Measurements from ENCODE around the gene CADM1. TPM values are rescaled to one million over a fixed set of nuclear protein-coding genes. Genes with fewer than 3 reads are reported as not detected.

Gene CADM1
- total RNA-seq, 2 experiments from 2014 or later: 0.52 to 0.80 TPM

DNA sequence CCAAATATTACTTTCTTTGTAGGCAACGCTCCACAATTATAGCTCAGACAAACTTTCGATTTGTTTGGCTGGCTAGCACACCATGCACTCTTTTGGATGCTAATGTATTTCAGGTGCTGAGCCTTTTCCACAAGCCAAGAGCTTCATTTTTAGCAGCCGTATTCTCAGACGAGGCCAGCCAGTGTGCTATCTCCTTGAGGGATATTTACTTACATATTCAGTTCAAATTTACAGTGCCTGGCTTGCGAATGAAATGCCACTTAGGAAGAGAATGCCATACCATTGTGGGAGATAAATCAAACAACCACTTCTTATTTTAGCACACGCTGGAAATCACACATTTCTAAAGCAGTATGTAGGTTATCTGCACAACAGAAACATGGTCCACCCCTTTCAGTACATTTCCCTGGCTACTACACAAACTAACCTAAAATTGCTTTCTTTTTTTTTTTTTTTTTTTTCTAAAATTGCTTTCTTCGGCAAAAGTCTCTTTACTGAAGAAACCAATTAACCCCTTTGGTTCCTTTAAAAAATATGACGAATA, 236.9 kb downstream of the CADM1 start:
- CTCF ChIA-PET: no interaction called here

DNA sequence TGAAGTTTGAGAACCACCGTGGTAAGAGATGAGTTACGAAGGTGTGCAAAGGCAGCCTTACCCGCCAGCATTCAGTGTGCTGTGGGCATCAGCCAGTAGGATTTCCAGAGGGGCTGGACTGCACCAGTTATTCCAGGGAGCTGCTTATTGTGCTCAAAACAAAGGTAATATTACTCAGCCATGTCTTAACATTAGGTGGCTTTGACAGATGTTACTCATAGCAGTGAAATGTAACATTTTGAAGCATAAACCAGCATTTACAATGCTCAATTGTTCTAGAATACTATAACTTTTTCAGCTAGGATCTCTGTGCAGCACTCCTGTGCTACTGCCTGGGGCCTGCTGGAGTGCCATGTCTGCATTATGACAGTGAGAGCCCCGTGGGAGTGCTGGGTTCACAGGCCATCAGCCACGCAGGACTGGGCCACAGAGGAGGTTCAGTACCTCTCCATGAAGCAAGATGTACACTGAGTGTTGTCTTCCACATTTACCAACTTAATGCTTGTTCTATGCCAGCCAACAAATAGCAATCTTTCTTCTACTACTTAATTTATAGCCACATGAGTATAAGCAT, 238.1 kb downstream of the CADM1 start:
- POLR2A ChIA-PET: no interaction called here
- CTCF ChIA-PET: no interaction called here

More for the DNA sequence above, 236.9 kb downstream of the CADM1 start:
- POLR2A ChIA-PET: no interaction called here

DNA sequence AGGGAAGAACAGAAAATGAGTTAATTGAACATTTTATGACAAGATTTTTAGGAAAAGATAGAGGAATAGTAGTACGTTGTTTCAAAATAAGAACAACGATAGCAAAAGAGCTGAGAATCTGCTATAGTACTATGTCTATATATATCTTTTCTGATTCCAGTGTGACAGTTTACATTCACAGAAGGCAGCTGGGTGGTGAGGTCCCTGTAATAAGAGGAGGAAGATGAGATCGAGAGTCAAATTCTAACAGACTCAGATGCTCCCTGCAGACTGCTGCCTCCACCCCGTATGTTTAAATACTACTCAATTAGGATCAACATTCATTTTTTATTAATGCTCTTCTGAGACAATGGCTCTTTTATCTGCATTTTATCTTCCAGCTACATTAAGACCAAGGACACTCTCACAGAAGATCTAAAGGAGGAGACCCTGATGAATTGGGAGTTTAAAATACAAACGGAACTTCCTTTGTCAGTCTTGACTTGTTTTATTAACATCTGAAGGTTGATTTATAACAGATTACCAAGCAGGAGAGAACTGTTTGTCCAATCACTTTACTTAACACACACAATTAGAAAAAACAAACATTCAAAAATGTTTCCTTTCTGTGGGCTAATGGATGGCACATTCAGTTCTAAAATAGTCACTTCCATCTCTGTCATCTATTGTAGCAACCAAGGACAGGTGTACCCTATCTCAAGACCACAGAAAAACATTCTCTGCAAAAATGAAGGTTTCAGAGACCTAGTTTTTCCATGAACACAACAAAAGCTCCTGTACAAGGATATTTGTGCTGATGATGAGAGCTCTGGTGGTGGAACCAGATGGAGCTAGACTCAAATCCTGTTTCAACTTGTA, 240.2 kb downstream of the CADM1 start:
- POLR2A ChIA-PET: no interaction called here

DNA sequence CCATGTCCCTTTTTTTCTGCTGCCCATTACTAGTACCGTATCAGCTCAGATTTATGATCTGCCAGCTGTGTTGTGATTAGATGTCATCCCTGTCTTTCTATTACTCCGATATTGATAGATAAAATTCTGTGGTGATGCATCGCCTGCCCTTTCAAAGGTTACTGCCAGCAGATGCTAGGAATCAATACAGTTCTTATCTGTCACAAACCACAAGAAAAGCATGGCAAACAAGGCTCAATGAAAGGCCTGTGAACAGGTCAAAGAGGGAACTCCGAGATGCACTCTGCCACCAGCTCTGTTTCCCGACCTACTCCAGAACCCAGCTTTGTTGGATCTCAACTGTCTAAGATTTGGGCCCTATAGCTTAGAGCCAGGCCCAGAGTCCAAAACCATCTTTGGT, 246.0 kb downstream of the CADM1 start:
- ChIA-PET POLR2A (no interaction called here), CTCF (no interaction called here)

More for the DNA sequence above, 240.2 kb downstream of the CADM1 start:
- CTCF ChIA-PET: no interaction called here

DNA sequence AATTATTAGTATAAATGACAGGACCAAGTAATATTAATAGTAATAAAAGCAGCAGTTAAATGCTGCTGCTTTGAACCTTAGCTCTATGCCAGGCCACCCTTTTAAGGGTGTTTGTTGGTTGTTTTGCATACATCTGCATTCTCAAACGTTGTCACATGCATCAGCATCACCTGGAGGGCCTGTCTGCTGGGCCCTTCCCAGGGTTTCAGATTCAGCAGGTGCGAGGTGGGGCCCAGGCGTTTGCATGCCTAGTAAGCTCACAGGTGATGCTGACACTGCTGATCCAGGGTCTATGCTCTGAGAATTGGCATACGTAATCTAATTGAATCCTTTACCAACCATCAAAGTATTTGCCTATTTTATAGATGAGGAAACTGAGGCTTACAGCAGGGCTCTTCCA, 246.5 kb downstream of the CADM1 start:
- POLR2A ChIA-PET: no interaction called here

GRCh38 chr11:115257270-115257669, 246.9 kb downstream of the CADM1 start:
- POLR2A ChIA-PET: no interaction called here
- CTCF ChIA-PET: no interaction called here

More for the DNA sequence above, 246.5 kb downstream of the CADM1 start:
- CTCF ChIA-PET: no interaction called here

GRCh38 chr11:115256397-115257197, 247.6 kb downstream of the CADM1 start:
- CTCF ChIA-PET: no interaction called here
- POLR2A ChIA-PET: no interaction called here

DNA sequence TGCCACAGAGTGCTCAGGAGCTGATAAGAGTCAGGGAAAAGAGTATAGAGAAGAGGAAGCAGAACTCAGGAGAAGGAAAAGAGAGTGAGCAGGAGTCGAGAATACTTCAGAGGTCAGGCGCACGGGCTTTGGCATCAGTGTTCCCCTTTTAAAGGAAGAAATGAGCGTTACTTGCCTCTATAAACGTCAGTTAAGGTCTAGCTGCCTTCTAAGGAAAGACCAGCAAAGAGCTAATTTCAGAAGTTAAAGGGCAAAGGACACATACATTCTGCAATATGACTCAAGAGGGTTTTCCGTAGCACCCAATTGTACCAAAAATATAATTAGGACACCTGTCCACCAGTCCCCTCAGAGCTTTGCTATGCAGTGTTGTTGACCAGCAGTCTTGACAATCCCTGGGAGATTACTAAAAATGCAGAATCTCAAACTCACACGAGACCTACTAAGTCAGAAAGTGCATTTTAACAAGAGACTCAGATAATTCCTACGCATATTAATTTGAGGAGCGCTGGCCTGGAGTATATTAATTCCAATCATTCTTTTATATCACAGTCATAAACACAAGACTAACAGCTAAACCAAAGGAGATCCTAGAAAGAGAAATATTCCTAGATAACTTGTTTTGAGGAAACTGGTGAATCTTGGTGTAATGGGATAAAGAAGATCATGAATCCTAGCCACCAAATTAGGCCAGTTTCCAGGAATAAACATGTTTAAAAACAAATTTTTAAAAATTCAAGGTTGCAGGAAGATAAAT, 249.0 kb downstream of the CADM1 start:
- ChIA-PET POLR2A (no interaction called here), CTCF (no interaction called here)

DNA sequence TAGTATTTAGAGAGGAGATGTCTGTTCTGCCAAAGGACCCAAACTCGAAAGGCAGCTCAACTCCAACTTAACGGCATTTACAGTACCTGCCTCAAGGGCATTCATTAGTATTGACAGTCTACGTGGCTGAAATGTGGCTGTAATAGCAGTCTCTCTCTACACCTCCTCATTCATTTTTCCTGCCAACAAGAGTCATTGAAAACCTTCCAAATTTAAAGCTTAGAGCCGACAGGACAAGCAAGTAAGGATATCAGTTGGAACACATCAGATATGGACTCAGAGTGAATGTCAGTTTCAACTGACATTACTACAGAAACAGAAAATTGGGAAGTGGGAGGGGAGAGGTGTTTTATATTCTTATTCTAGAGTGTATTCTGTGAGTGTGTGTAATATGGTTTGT, 253.1 kb downstream of the CADM1 start:
- CTCF ChIA-PET: no interaction called here
- POLR2A ChIA-PET: no interaction called here

DNA sequence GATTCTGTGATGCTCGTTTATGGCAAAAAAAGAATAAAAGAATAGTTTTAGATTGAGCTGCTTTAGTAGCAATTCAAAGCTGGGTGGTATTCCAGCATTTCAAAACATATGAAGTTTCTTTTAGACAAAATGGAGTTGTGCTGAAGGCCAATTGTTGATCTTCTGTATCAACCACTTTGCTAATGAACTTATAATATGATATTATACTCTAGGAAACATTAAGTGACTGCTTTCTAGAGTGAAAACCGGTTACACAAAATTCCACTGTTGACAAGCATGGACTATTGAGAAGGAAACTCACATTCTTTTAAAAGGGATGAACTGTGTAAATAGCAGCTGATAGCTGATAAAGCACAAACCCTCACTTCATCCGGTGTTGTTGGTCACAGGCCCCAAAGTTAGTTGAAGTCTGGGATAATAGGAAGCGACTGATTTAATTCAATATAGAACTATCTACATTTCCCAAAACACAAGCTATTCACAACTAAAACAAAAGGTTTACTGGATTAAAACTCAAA, 255.1 kb downstream of the CADM1 start:
- ChIA-PET POLR2A (no interaction called here), CTCF (no interaction called here)

DNA sequence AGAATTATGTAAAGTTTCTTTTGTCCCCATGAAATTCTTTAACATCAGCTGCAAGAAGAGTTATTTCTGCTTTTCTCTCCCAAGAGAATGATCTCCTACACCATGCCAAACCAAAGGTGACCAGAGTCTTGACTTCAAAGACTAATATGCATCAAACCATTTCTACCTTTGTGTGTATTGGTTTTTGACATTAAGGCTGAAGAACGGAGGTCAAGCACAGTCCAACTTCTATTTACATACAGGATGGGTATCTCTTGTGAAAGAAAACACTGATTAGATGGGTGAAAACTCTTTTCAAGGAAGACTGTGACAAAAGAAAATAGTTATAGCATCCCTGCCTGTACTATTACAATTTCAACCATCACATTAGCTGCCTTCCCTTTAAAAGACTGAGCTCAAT, 256.3 kb downstream of the CADM1 start:
- CTCF ChIA-PET: no interaction called here
- POLR2A ChIA-PET: no interaction called here

- CTCF ChIA-PET: no interaction called here
- POLR2A ChIA-PET: no interaction called here
These were observed 256.9 kb downstream of the CADM1 start for GRCh38 chr11:115247361-115247760.

DNA sequence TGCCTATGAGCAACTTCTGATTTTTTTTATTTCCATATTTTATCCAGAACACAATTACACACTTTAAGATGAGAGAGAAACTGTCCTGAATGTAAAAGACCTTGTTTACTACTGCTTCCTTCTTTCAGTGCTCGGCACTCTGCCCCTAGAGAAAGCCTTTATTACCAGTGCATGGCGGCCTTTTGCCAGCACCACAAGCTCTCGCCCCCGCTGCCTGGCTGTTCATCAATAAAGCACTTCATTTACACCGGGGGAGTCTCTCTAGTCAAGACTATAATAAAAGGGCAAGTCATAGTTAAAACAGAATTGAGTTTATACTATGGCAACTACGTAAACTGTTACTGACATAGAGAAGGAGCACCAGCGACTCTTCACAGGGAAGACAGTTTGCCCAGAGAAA, 259.5 kb downstream of the CADM1 start:
- POLR2A ChIA-PET: no interaction called here
- CTCF ChIA-PET: no interaction called here

DNA sequence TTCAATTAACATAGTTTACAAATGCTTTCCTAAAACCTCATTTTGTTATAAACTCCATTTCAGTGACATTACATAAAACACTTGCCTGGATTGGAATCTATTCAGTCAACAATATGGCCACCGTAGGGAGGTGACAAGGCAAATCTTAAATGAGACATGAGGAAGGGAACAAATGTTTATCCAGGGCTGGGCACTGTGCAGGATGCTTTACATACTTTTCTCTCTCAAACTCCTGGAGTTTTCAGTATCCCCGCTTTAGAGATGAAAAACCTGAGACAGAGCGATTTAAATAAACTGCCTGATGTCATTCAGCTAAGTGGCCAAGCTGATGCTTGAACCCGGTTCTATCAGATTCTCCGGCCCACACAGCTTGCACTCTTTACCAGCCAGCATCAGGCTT, 259.9 kb downstream of the CADM1 start:
- ChIA-PET POLR2A (no interaction called here), CTCF (no interaction called here)

GRCh38 chr11:115242982-115243381, 261.2 kb downstream of the CADM1 start:
- POLR2A ChIA-PET: no interaction called here
- CTCF ChIA-PET: no interaction called here

- POLR2A ChIA-PET: no interaction called here
- CTCF ChIA-PET: no interaction called here
These were observed 262.3 kb downstream of the CADM1 start for GRCh38 chr11:115241899-115242298.

DNA sequence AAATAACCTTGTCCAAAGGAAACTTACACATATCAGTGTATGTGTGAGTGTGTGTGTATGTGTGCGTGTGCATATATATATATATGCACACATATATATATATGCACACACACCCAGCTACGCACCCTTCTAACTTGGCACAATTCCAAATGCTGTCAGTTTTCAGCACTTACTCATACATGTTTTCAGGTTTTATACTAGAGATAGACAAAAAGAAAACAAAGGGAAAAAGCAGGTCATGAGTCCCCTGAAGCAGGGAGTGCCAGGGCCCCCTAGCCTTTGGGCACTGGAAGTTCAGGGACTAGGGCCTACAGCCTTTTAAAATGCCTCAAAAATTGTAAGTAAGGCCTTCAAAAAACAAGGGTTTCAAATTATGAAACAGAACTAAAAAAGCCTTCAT, 265.4 kb downstream of the CADM1 start:
- ChIA-PET CTCF (no interaction called here), POLR2A (no interaction called here)

- ChIA-PET POLR2A (no interaction called here), CTCF (no interaction called here)
These were observed 266.1 kb downstream of the CADM1 start for GRCh38 chr11:115238086-115238485.

- CTCF ChIA-PET: no interaction called here
- POLR2A ChIA-PET: no interaction called here
These were observed 266.6 kb downstream of the CADM1 start for GRCh38 chr11:115237578-115237977.

- POLR2A ChIA-PET: no interaction called here
These were observed 269.4 kb downstream of the CADM1 start for GRCh38 chr11:115234794-115235193.

More at GRCh38 chr11:115234794-115235193, 269.4 kb downstream of the CADM1 start:
- CTCF ChIA-PET: no interaction called here

Measured in activated CD8-positive, alpha-beta memory T cell treated with anti-CD3 and anti-CD28 coated beads for 36 hours (primary cell).